B cell (primary cell): Measurements from ENCODE around the gene LMF2. TPM values are rescaled to one million over a fixed set of nuclear protein-coding genes. Genes with fewer than 3 reads are reported as not detected.

Source experiments
- ATAC-seq: fragments of 200-7000 bp; cut with Tn5 transposase; one replicate; pipeline ENCODE4 v1.10.0; 2021; ENCODE audit warnings: low read depth, mild to moderate bottlenecking, moderate number of reproducible peaks, moderate library complexity
- CTCF ChIA-PET: fragments of 350-600 bp; sonication (Branson Sonifier 250); formaldehyde crosslinking; loops from one replicate; lab custom pipeline; 2021; ENCODE audit warnings: antibody characterized with exemption, inconsistent platforms; lab: Charles Lee
- POLR2A ChIA-PET: fragments of 350-600 bp; sonication (Branson Sonifier 250); formaldehyde crosslinking; loops from one replicate; lab custom pipeline; 2021; ENCODE audit warnings: antibody characterized with exemption; lab: Charles Lee
- DNase-seq: peaks from one replicate; pipeline ENCODE4 v3.0.0; 2013
- H2AFZ ChIP-seq: 2 replicates; pipeline ENCODE4 v1.6.1; 2012; ENCODE audit warnings: mild to moderate bottlenecking, low read depth, low read length; ENCODE audit not compliant: insufficient read depth, poor library complexity, severe bottlenecking
- H3K27ac ChIP-seq, 2 donors: 1 replicate in 1 of 2; 2 replicates in 1 of 2; pipeline ENCODE4 v1.5.1; 2012 to 2013; ENCODE audit warnings: low read length in 2 of 2, mild to moderate bottlenecking in 2 of 2, moderate library complexity in 1 of 2
- H3K27me3 ChIP-seq, 4 experiments: fragments of 200-600 bp in 1 of 4; sonication (generic) in 1 of 4; replicated peaks in 1 of 4; 1 replicate in 2 of 4; 2 replicates in 2 of 4; pipeline versions ENCODE4 v1.6.1 to v1.7.0; 2013 to 2016; ENCODE audit warnings: low read length in 3 of 4, mild to moderate bottlenecking in 2 of 4, mixed read lengths in 1 of 4, moderate library complexity in 1 of 4; ENCODE audit not compliant: insufficient read depth in 4 of 4, control insufficient read depth in 3 of 4; ENCODE audit errors: control extremely low read depth in 1 of 4
- H3K36me3 ChIP-seq, 2 experiments: replicated peaks in 1 of 2; 1 replicate in 1 of 2; 2 replicates in 1 of 2; pipeline versions ENCODE4 v1.6.1 to v1.7.1; 2013; ENCODE audit warnings: low read length in 1 of 2; ENCODE audit not compliant: insufficient read depth in 2 of 2, control insufficient read depth in 1 of 2; ENCODE audit errors: control extremely low read depth in 1 of 2, extremely low read depth in 1 of 2
- H3K4me1 ChIP-seq, 2 donors: fragments of 200-600 bp in 1 of 2; sonication (generic) in 1 of 2; 1 replicate in 1 of 2; 2 replicates in 1 of 2; pipeline versions ENCODE4 v1.5.1 to v1.6.1; 2013 to 2017; ENCODE audit warnings: low read length in 2 of 2; ENCODE audit not compliant: control insufficient read depth in 2 of 2, insufficient read depth in 2 of 2
- H3K4me2 ChIP-seq: replicated peaks from 2 replicates; pipeline ENCODE3; 2012; ENCODE audit warnings: mild to moderate bottlenecking, low read depth, low read length; ENCODE audit not compliant: poor library complexity, severe bottlenecking
- H3K4me3 ChIP-seq, 5 experiments: fragments of 200-600 bp in 1 of 5; sonication (generic) in 1 of 5; 1 replicate in 3 of 5; 2 replicates in 2 of 5; pipeline versions ENCODE4 v1.5.1 to v1.7.0; 2011 to 2016; ENCODE audit warnings: low read length in 4 of 5, mild to moderate bottlenecking in 4 of 5, low read depth in 2 of 5, control low read depth in 1 of 5, moderate library complexity in 1 of 5; ENCODE audit not compliant: insufficient read depth in 1 of 5; ENCODE audit errors: control extremely low read depth in 1 of 5, extremely low read depth in 1 of 5
- H3K79me2 ChIP-seq: fragments of 200-600 bp; sonication (generic); one replicate; pipeline ENCODE4 v1.6.0; 2016; ENCODE audit warnings: low read length; ENCODE audit not compliant: control insufficient read depth, insufficient read depth
- H3K9ac ChIP-seq: fragments of 200-600 bp; sonication (generic); 2 replicates; pipeline ENCODE4 v1.6.1; 2017; ENCODE audit warnings: mild to moderate bottlenecking, low read length, moderate library complexity
- H3K9me3 ChIP-seq, 3 donors: one replicate each; pipeline versions ENCODE4 v1.6.1 to v1.7.1; 2013; ENCODE audit warnings: low read length in 2 of 3; ENCODE audit not compliant: control insufficient read depth in 2 of 3, insufficient read depth in 1 of 3; ENCODE audit errors: control extremely low read depth in 1 of 3
- H4K20me1 ChIP-seq: 2 replicates; pipeline ENCODE4 v1.6.0; 2012; ENCODE audit warnings: mild to moderate bottlenecking, low read length; ENCODE audit not compliant: insufficient read depth, control insufficient read depth, poor library complexity, severe bottlenecking
- H3K27ac Mint-ChIP-seq: one replicate; pipeline ENCODE4 v1.8.0; 2021; ENCODE audit warnings: mixed read lengths
- H3K27me3 Mint-ChIP-seq: one replicate; pipeline ENCODE4 v1.8.0; 2021; ENCODE audit warnings: mixed read lengths
- H3K4me1 Mint-ChIP-seq: one replicate; pipeline ENCODE4 v1.8.0; 2021; ENCODE audit warnings: mixed read lengths
- H3K4me3 Mint-ChIP-seq: one replicate; pipeline ENCODE4 v1.8.0; 2021; ENCODE audit warnings: mixed read lengths
- H3K9me3 Mint-ChIP-seq: one replicate; pipeline ENCODE4 v1.8.0; 2022; ENCODE audit warnings: mixed read lengths; ENCODE audit not compliant: insufficient read depth
- EZH2 ChIP-seq: IDR thresholded peaks from 2 replicates; pipeline ENCODE4 v1.6.1; 2012; ENCODE audit warnings: borderline replicate concordance, low read depth, mild to moderate bottlenecking, moderate library complexity, low read length; ENCODE audit not compliant: insufficient read depth, poor library complexity, severe bottlenecking
- WGBS: methylation state at CpG from one replicate; pipeline ENCODE4 v1.1.5; 2013; ENCODE audit warnings: missing lambda C conversion rate; ENCODE audit not compliant: insufficient coverage; 5-methylcytosine and 5-hydroxymethylcytosine counted together
- intact Hi-C: fragments of 100-400 bp; cut with micrococcal nuclease; formaldehyde crosslinking; loops from one replicate; pipeline ENCODE4 v1.10.0; 2022
- polyA plus RNA-seq: library from polyadenylated mRNA; depleted of rRNA; stranded (reverse); fragments of >200 nt; gene quantifications from 2 replicates; pipeline ENCODE4 v1.2.3, GENCODE V29; 2012
- total RNA-seq, 2 donors: library from RNA; stranded (reverse); fragments of 120-200 nt in 1 of 2; gene quantifications; 1 replicate in 1 of 2; 2 replicates in 1 of 2; pipeline versions ENCODE4 v1.2.3 to v1.2.4, GENCODE V29; 2013 to 2022
- TF ChIP-seq, protein P1 (sequence below): fragments of 200-600 bp; IDR thresholded peaks from one replicate; pipeline ENCODE4 v1.8.0; 2022; ENCODE audit warnings: antibody characterized with exemption, mild to moderate bottlenecking

The LMF2 gene
- total and polyA plus RNA-seq, 2 donors (not counting 1 experiment from before 2014, with no cell fraction given) = 128 to 316 TPM

DNA sequence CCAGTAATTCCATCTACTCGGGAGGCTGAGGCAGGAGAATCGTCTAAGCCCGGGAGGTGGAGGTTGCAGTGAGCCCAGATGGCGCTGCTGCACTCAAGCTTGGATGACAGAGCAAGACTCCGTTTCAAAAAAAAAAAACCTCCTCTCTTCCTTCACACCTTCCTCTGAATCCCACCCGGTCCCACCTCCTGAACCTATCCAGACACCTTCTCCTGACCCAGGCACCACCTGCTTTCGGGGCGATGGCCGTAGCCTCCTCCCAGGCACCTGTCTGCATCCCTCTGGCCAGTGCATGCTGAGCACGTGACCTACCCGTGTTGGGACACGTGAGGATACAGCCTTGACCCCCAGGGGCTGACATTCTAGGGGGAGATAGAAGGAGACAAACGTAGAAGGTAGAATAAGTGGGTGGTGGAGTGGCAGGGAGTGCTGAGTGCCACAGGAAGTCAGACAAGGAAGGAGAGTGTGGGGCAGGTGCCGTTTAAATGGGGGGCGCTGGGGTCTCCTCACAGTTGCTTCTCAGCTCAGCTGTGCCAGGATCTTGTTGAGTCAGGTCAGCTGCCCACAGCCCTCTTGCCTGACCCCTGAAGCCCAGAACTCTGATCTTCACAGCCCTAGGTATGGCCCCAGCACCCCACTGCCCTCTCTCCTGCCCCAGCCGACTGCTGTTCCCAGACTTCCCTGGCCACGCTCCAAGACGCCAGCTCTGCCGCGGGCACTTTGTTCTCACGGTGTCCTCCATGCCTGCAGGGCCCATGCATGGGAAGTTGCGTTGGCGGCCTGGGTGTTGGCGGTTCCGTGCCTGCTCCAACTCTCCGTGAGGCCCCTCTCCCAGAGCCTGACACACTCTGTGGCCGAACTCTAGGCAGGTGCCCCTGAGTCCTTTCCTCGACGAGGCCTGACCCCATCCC is 22.0 kb downstream of the LMF2 start:
- Mint-ChIP-seq H3K9me3 (no peaks in the 10 kb centered on the region), H3K4me1 (peaks cover 19% of the 10 kb centered on the region), H3K27me3 (no peaks in the 10 kb centered on the region), H3K27ac (peak overlapping the region; percentile 26), H3K4me3 (no peak overlapping the region)
- intact Hi-C loops = no loop called here
- peaks cover 0 to 26% (median 6%) of the 10 kb centered on the region in 4 experiments for H3K27me3 ChIP-seq
- H3K4me2 ChIP-seq = no peak overlapping the region
- H3K9ac ChIP-seq = no peak overlapping the region
- no peak for ATAC-seq
- no peaks in the 10 kb centered on the region for H3K36me3 ChIP-seq
- DNase-seq = no peak
- no peak overlapping the region for H3K4me3 ChIP-seq
- ChIA-PET POLR2A (interaction anchor here (0.7 kb wide), 1 partner anchor 80 kb away, joined by 3 read pairs; no protein-coding TSS in a partner anchor), CTCF (interaction anchor here (1.1 to 2.0 kb wide), 4 partner anchors 12 to 157 kb away, joined by 3 to 4 read pairs (median 4); no protein-coding TSS in a partner anchor)
- H3K4me1 ChIP-seq = peaks cover 16 to 32% of the 10 kb centered on the region in 2 donors
- H3K79me2 ChIP-seq = peaks cover 4% of the 10 kb centered on the region
- no peak overlapping the region for H2AFZ ChIP-seq
- H3K27ac ChIP-seq = no peak overlapping the region
- peaks cover 0 to 3% (median 0%) of the 10 kb centered on the region in 3 donors for H3K9me3 ChIP-seq
- TF ChIP-seq, protein P1, sequence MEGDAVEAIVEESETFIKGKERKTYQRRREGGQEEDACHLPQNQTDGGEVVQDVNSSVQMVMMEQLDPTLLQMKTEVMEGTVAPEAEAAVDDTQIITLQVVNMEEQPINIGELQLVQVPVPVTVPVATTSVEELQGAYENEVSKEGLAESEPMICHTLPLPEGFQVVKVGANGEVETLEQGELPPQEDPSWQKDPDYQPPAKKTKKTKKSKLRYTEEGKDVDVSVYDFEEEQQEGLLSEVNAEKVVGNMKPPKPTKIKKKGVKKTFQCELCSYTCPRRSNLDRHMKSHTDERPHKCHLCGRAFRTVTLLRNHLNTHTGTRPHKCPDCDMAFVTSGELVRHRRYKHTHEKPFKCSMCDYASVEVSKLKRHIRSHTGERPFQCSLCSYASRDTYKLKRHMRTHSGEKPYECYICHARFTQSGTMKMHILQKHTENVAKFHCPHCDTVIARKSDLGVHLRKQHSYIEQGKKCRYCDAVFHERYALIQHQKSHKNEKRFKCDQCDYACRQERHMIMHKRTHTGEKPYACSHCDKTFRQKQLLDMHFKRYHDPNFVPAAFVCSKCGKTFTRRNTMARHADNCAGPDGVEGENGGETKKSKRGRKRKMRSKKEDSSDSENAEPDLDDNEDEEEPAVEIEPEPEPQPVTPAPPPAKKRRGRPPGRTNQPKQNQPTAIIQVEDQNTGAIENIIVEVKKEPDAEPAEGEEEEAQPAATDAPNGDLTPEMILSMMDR = no peak
- TF ChIP-seq EZH2 = no peak
- H4K20me1 ChIP-seq = peaks cover 5% of the 10 kb centered on the region
- 71% methylated on average over 29 of the region's 29 CpGs for WGBS
